Neural progenitor cell (in vitro differentiated cells): ENCODE data around the gene TEKT3. TPM values are rescaled to one million over a fixed set of nuclear protein-coding genes. Genes with fewer than 3 reads are reported as not detected.

Experiments used
- DNase-seq: peaks from one replicate; pipeline ENCODE4 v3.0.0-alpha.2; 2016; ENCODE audit warnings: low spot score
- H2AFZ ChIP-seq: fragments of 200-600 bp; sonication (generic); replicated peaks from 2 replicates; pipeline ENCODE4 v1.6.1; 2016; ENCODE audit warnings: antibody characterized with exemption
- H3F3A ChIP-seq: fragments of 200-600 bp; sonication (generic); 2 replicates; pipeline ENCODE4 v1.6.1; 2016; ENCODE audit warnings: antibody characterized with exemption, low read depth
- H3K27ac ChIP-seq: fragments of 200-600 bp; sonication (generic); 2 replicates; pipeline ENCODE4 v1.5.1; 2016; ENCODE audit warnings: mild to moderate bottlenecking
- H3K27me3 ChIP-seq: fragments of 200-600 bp; sonication (generic); 2 replicates; pipeline ENCODE4 v1.6.1; 2016; ENCODE audit warnings: mild to moderate bottlenecking, moderate library complexity
- H3K36me3 ChIP-seq: fragments of 200-600 bp; sonication (generic); 2 replicates; pipeline ENCODE4 v1.5.1; 2016
- H3K4me1 ChIP-seq: fragments of 200-600 bp; sonication (generic); 2 replicates; pipeline ENCODE4 v1.6.1; 2016; ENCODE audit warnings: mixed run types
- H3K4me2 ChIP-seq: fragments of 200-600 bp; sonication (generic); 2 replicates; pipeline ENCODE4 v1.6.1; 2016
- H3K4me3 ChIP-seq: fragments of 200-600 bp; sonication (generic); 2 replicates; pipeline ENCODE4 v1.5.1; 2016
- H3K79me2 ChIP-seq: fragments of 200-600 bp; sonication (generic); 2 replicates; pipeline ENCODE4 v1.6.1; 2016; ENCODE audit warnings: low read depth
- H3K9ac ChIP-seq: fragments of 200-600 bp; sonication (generic); 2 replicates; pipeline ENCODE4 v1.6.1; 2016
- H3K9me3 ChIP-seq: fragments of 200-600 bp; sonication (generic); 2 replicates; pipeline ENCODE4 v1.5.1; 2016; ENCODE audit warnings: low read depth
- H4K20me1 ChIP-seq: fragments of 200-600 bp; sonication (generic); 2 replicates; pipeline ENCODE4 v1.6.1; 2016; ENCODE audit warnings: low read depth
- H3K27ac Mint-ChIP-seq: 3 replicates; pipeline ENCODE4 v1.8.0; 2021; ENCODE audit warnings: mixed read lengths
- H3K27me3 Mint-ChIP-seq: 2 replicates; pipeline ENCODE4 v1.8.0; 2022; ENCODE audit warnings: low read depth, mild to moderate bottlenecking, inconsistent platforms, moderate library complexity, mixed read lengths; ENCODE audit not compliant: insufficient read depth
- H3K36me3 Mint-ChIP-seq: 3 replicates; pipeline ENCODE4 v1.8.0; 2021; ENCODE audit warnings: mixed read lengths
- H3K4me1 Mint-ChIP-seq: 3 replicates; pipeline ENCODE4 v1.8.0; 2021; ENCODE audit warnings: mixed read lengths
- H3K4me3 Mint-ChIP-seq: 3 replicates; pipeline ENCODE4 v1.8.0; 2021; ENCODE audit warnings: mild to moderate bottlenecking, moderate library complexity, mixed read lengths
- H3K9me3 Mint-ChIP-seq: 3 replicates; pipeline ENCODE4 v1.8.0; 2020; ENCODE audit warnings: mixed read lengths
- CTCF ChIP-seq: fragments of 200-600 bp; sonication (generic); IDR thresholded peaks from 2 replicates; pipeline ENCODE4 v1.5.1; 2017; ENCODE audit warnings: antibody characterized with exemption, mild to moderate bottlenecking
- EZH2 ChIP-seq: fragments of 200-600 bp; sonication (generic); IDR thresholded peaks from 2 replicates; pipeline ENCODE4 v1.6.1; 2017; ENCODE audit warnings: antibody characterized with exemption, mild to moderate bottlenecking, moderate library complexity
- EZH2phosphoT487 ChIP-seq: fragments of 200-600 bp; sonication (generic); IDR thresholded peaks from 2 replicates; pipeline ENCODE4 v1.6.1; 2017; ENCODE audit warnings: antibody characterized with exemption
- total RNA-seq: library from RNA; depleted of rRNA; stranded (reverse); fragments of >200 nt; gene quantifications from 2 replicates; pipeline ENCODE4 v1.2.3, GENCODE V29; 2015; ENCODE audit warnings: low replicate concordance

Gene TEKT3
- total RNA-seq, 1 donor from 2014 or later, result 0.97 TPM

- no peaks in the 10 kb centered on the region for H3K4me1 ChIP-seq
- H3K36me3 Mint-ChIP-seq, result no peaks in the 10 kb centered on the region
Measured at GRCh38 chr17:15303268-15303667, 38.1 kb downstream of the TEKT3 start.

GRCh38 chr17:15301845-15302244, 39.6 kb downstream of the TEKT3 start:
- H3K4me2 ChIP-seq, result no peak overlapping the region
- H3K4me1 ChIP-seq, result no peaks in the 10 kb centered on the region
- H3K27ac ChIP-seq, result no peak overlapping the region
- H3K9ac ChIP-seq, result no peak overlapping the region
- H3K36me3 Mint-ChIP-seq, result no peaks in the 10 kb centered on the region
- H3K4me1 Mint-ChIP-seq, result peaks cover 12% of the 10 kb centered on the region
- H3K27me3 Mint-ChIP-seq, result peaks cover 5% of the 10 kb centered on the region
- no peaks in the 10 kb centered on the region for H3K79me2 ChIP-seq
- DNase-seq, result no peak
- H3K4me3 ChIP-seq, result no peak overlapping the region
- H3K4me3 Mint-ChIP-seq, result no peak overlapping the region
- no peaks in the 10 kb centered on the region for H3F3A ChIP-seq
- no peak overlapping the region for H3K27ac Mint-ChIP-seq
- no peaks in the 10 kb centered on the region for H3K9me3 ChIP-seq
- no peaks in the 10 kb centered on the region for H3K27me3 ChIP-seq
- no peak overlapping the region for H2AFZ ChIP-seq
- TF ChIP-seq CTCF (no peak), EZH2phosphoT487 (no peak), EZH2 (no peak)
- H3K36me3 ChIP-seq, result no peaks in the 10 kb centered on the region
- no peaks in the 10 kb centered on the region for H3K9me3 Mint-ChIP-seq
- H4K20me1 ChIP-seq, result no peaks in the 10 kb centered on the region

More at GRCh38 chr17:15303268-15303667, 38.1 kb downstream of the TEKT3 start:
- Histone ChIP-seq H3K9ac (no peak overlapping the region), H3K27me3 (no peaks in the 10 kb centered on the region), H3K36me3 (no peaks in the 10 kb centered on the region), H3F3A (no peaks in the 10 kb centered on the region), H3K4me3 (no peak overlapping the region), H3K79me2 (no peaks in the 10 kb centered on the region), H3K9me3 (no peaks in the 10 kb centered on the region), H3K27ac (no peak overlapping the region), H2AFZ (no peak overlapping the region), H4K20me1 (no peaks in the 10 kb centered on the region), H3K4me2 (no peak overlapping the region)
- Mint-ChIP-seq H3K4me3 (no peak overlapping the region), H3K27ac (no peak overlapping the region), H3K4me1 (peaks cover 12% of the 10 kb centered on the region), H3K27me3 (peaks cover 5% of the 10 kb centered on the region), H3K9me3 (no peaks in the 10 kb centered on the region)
- TF ChIP-seq EZH2, result no peak
- no peak for TF ChIP-seq CTCF
- no peak for TF ChIP-seq EZH2phosphoT487
- DNase-seq, result no peak

GRCh38 chr17:15298176-15298575, 43.2 kb downstream of the TEKT3 start:
- H3K9ac ChIP-seq, result no peak overlapping the region
- no peak overlapping the region for H2AFZ ChIP-seq
- no peak for DNase-seq
- H3K36me3 Mint-ChIP-seq, result no peaks in the 10 kb centered on the region
- H3K27me3 Mint-ChIP-seq, result peaks cover 5% of the 10 kb centered on the region
- H3K4me3 Mint-ChIP-seq, result no peak overlapping the region
- no peaks in the 10 kb centered on the region for H3K79me2 ChIP-seq
- H3K36me3 ChIP-seq, result no peaks in the 10 kb centered on the region
- H3K27ac Mint-ChIP-seq, result no peak overlapping the region
- no peak overlapping the region for H3K27ac ChIP-seq
- no peaks in the 10 kb centered on the region for H3F3A ChIP-seq
- no peak overlapping the region for H3K4me3 ChIP-seq
- H3K4me1 ChIP-seq, result no peaks in the 10 kb centered on the region
- no peaks in the 10 kb centered on the region for H3K9me3 Mint-ChIP-seq
- H3K4me2 ChIP-seq, result no peak overlapping the region
- peaks cover 4% of the 10 kb centered on the region for H3K4me1 Mint-ChIP-seq
- H3K9me3 ChIP-seq, result no peaks in the 10 kb centered on the region
- TF ChIP-seq CTCF (no peak), EZH2 (no peak), EZH2phosphoT487 (no peak)
- no peaks in the 10 kb centered on the region for H3K27me3 ChIP-seq
- no peaks in the 10 kb centered on the region for H4K20me1 ChIP-seq
